ENCODE results near the gene BMP6.

BMP6 gene

DNA sequence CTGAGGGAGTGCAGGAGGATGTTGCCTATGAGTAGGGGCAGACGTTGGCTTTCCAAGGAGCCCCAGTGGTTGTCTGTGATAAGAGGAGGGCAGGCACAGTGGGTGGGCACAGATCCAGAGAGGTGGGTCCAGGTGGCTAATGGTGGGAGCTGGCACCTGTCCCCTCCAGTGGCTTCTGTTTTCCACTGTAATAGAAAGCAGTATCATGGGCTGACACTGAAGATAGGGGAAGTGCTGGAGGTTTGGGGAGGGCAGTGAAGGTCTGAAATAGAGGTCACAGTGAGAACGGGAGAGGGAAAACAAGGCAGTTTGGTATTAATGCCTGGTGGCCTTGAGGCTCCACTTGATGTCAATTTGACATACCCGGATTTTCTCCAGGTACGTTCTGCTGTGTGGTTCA, 195.1 kb downstream of the BMP6 start:
- Histone ChIP-seq H2AFZ (ENCODE audit: low read length) (no peak overlapping the region), H3K9me3 (replicated peaks; ENCODE audit: insufficient read depth, low read length) (no peaks in the 10 kb centered on the region), H3K9ac (ENCODE audit: low read length) (no peak overlapping the region), H3K4me1 (ENCODE audit: low read length) (peaks cover 50% of the 10 kb centered on the region), H3K4me3 (ENCODE audit: low read length) (no peak overlapping the region), H4K20me1 (ENCODE audit: insufficient read depth, low read length) (no peaks in the 10 kb centered on the region), H3K27me3 (replicated peaks; ENCODE audit: insufficient read depth, low read length) (no peaks in the 10 kb centered on the region), H3K9me2 (replicated peaks; ENCODE audit: insufficient read depth, low read length) (no peaks in the 10 kb centered on the region), H3F3A (ENCODE audit: insufficient read depth, low read length) (peaks cover 24% of the 10 kb centered on the region), H3K79me2 (ENCODE audit: low read length) (peaks cover 30% of the 10 kb centered on the region), H3K4me2 (ENCODE audit: low read depth, low read length) (no peak overlapping the region), H3K27ac (ENCODE audit: low read length) (no peak overlapping the region), H3K36me3 (replicated peaks; ENCODE audit: insufficient read depth, low read length) (no peaks in the 10 kb centered on the region)
- no peak for TF ChIP-seq EZH2 (optimal IDR thresholded peaks at IDR 0.05; ENCODE audit: low read depth, low read length)
- TF ChIP-seq, protein P1, sequence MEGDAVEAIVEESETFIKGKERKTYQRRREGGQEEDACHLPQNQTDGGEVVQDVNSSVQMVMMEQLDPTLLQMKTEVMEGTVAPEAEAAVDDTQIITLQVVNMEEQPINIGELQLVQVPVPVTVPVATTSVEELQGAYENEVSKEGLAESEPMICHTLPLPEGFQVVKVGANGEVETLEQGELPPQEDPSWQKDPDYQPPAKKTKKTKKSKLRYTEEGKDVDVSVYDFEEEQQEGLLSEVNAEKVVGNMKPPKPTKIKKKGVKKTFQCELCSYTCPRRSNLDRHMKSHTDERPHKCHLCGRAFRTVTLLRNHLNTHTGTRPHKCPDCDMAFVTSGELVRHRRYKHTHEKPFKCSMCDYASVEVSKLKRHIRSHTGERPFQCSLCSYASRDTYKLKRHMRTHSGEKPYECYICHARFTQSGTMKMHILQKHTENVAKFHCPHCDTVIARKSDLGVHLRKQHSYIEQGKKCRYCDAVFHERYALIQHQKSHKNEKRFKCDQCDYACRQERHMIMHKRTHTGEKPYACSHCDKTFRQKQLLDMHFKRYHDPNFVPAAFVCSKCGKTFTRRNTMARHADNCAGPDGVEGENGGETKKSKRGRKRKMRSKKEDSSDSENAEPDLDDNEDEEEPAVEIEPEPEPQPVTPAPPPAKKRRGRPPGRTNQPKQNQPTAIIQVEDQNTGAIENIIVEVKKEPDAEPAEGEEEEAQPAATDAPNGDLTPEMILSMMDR (IDR thresholded peaks at IDR 0.05; ENCODE audit: low read length) = no peak
- TF ChIP-seq EZH2phosphoT487 (IDR thresholded peaks at IDR 0.05; ENCODE audit: low read length) = no peak
- DNase-seq = no peak

DNA sequence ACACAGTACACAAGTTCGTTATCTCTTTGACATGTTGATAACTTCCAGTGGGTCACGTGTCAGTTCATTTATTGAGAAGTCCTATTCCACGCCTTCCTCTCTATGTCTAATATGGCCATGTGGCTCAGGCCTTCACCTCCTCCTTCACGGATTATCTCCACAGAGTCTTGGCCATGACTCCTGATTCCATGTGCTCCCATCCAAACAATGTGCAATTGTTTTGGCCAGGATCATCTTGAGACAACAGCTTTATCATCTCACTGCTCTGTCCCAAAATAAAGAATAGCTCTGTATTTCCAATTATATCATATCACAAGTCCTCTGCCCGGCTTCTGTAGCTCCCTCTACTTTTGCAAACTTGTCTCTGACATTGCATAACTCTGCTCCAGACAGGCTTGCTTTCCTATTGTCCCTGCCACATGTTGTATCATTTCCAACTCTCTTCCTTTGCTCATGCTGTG, 195.8 kb downstream of the BMP6 start:
- Histone ChIP-seq H3K4me3 (ENCODE audit: low read length) (no peak overlapping the region), H3K27ac (ENCODE audit: low read length) (no peak overlapping the region), H3K4me2 (ENCODE audit: low read depth, low read length) (no peak overlapping the region), H3K27me3 (replicated peaks; ENCODE audit: insufficient read depth, low read length) (no peaks in the 10 kb centered on the region), H3K79me2 (ENCODE audit: low read length) (peaks cover 27% of the 10 kb centered on the region), H3K9ac (ENCODE audit: low read length) (no peak overlapping the region), H3K9me2 (replicated peaks; ENCODE audit: insufficient read depth, low read length) (no peaks in the 10 kb centered on the region), H3K4me1 (ENCODE audit: low read length) (peaks cover 46% of the 10 kb centered on the region), H3K36me3 (replicated peaks; ENCODE audit: insufficient read depth, low read length) (no peaks in the 10 kb centered on the region), H3K9me3 (replicated peaks; ENCODE audit: insufficient read depth, low read length) (no peaks in the 10 kb centered on the region), H2AFZ (ENCODE audit: low read length) (no peak overlapping the region), H4K20me1 (ENCODE audit: insufficient read depth, low read length) (no peaks in the 10 kb centered on the region), H3F3A (ENCODE audit: insufficient read depth, low read length) (peaks cover 19% of the 10 kb centered on the region)
- no peak for TF ChIP-seq EZH2phosphoT487 (IDR thresholded peaks at IDR 0.05; ENCODE audit: low read length)
- no peak for TF ChIP-seq EZH2 (optimal IDR thresholded peaks at IDR 0.05; ENCODE audit: low read depth, low read length)
- TF ChIP-seq, protein P1 (IDR thresholded peaks at IDR 0.05; ENCODE audit: low read length) = no peak
- DNase-seq = no peak

DNA sequence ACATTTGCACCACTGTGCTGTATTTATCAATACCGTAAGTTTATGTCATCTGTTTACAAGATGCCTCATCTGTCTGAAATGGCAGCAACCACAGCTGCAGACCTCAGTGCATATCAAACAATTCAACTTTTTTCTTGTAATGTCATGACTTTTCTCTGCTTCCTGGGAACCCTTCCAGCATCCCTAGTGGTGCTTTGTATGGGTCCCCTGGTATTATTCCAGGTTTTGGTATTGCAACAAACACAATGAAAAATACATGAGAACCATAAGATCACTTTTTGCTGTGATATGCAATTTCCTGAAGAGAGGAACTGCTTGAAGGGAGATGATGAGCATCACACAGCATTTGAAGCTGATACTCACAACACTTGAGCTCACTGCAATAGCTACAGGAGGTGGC, 196.7 kb downstream of the BMP6 start:
- DNase-seq = no peak
- peaks cover 27% of the 10 kb centered on the region for H3K79me2 ChIP-seq (ENCODE audit: low read length)
- TF ChIP-seq EZH2 (optimal IDR thresholded peaks at IDR 0.05; ENCODE audit: low read depth, low read length) = no peak
- no peak for TF ChIP-seq EZH2phosphoT487 (IDR thresholded peaks at IDR 0.05; ENCODE audit: low read length)
- H3K4me3 ChIP-seq (ENCODE audit: low read length) = no peak overlapping the region
- H3K4me2 ChIP-seq (ENCODE audit: low read depth, low read length) = no peak overlapping the region
- H2AFZ ChIP-seq (ENCODE audit: low read length) = no peak overlapping the region
- H3K27me3 ChIP-seq (replicated peaks; ENCODE audit: insufficient read depth, low read length) = no peaks in the 10 kb centered on the region
- no peaks in the 10 kb centered on the region for H3K9me2 ChIP-seq (replicated peaks; ENCODE audit: insufficient read depth, low read length)
- no peaks in the 10 kb centered on the region for H3K36me3 ChIP-seq (replicated peaks; ENCODE audit: insufficient read depth, low read length)
- H4K20me1 ChIP-seq (ENCODE audit: insufficient read depth, low read length) = no peaks in the 10 kb centered on the region
- no peak overlapping the region for H3K9ac ChIP-seq (ENCODE audit: low read length)
- H3F3A ChIP-seq (ENCODE audit: insufficient read depth, low read length) = peaks cover 11% of the 10 kb centered on the region
- peaks cover 38% of the 10 kb centered on the region for H3K4me1 ChIP-seq (ENCODE audit: low read length)
- no peaks in the 10 kb centered on the region for H3K9me3 ChIP-seq (replicated peaks; ENCODE audit: insufficient read depth, low read length)
- H3K27ac ChIP-seq (ENCODE audit: low read length) = no peak overlapping the region

DNA sequence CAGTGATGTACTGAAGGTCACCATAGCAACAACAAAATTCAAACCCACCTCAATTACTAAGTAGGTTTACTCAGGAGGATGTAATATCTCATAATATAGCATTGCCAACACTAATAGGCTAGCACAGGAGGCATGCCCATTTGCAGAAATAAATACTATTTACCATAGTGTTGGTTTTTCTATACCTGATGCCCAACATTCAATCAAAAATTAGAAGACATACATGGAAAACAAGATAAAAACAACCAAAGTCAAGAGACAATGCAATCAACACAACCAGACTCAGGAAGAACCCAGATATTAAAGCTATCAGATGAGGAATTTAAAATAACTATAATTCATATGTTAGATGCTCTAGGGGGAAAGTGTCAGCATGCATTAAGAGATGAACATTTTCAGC, 199.0 kb downstream of the BMP6 start:
- H3K9me3 ChIP-seq (replicated peaks; ENCODE audit: insufficient read depth, low read length) = no peaks in the 10 kb centered on the region
- no peaks in the 10 kb centered on the region for H3F3A ChIP-seq (ENCODE audit: insufficient read depth, low read length)
- DNase-seq = no peak
- H3K27ac ChIP-seq (ENCODE audit: low read length) = no peak overlapping the region
- no peak overlapping the region for H3K9ac ChIP-seq (ENCODE audit: low read length)
- TF ChIP-seq EZH2phosphoT487 (IDR thresholded peaks at IDR 0.05; ENCODE audit: low read length) (no peak), EZH2 (optimal IDR thresholded peaks at IDR 0.05; ENCODE audit: low read depth, low read length) (no peak)
- TF ChIP-seq, protein P1 (IDR thresholded peaks at IDR 0.05; ENCODE audit: low read length) = no peak
- no peak overlapping the region for H3K4me2 ChIP-seq (ENCODE audit: low read depth, low read length)
- H3K4me3 ChIP-seq (ENCODE audit: low read length) = no peak overlapping the region
- no peaks in the 10 kb centered on the region for H4K20me1 ChIP-seq (ENCODE audit: insufficient read depth, low read length)
- peaks cover 16% of the 10 kb centered on the region for H3K4me1 ChIP-seq (ENCODE audit: low read length)
- no peaks in the 10 kb centered on the region for H3K36me3 ChIP-seq (replicated peaks; ENCODE audit: insufficient read depth, low read length)
- no peaks in the 10 kb centered on the region for H3K9me2 ChIP-seq (replicated peaks; ENCODE audit: insufficient read depth, low read length)
- no peak overlapping the region for H2AFZ ChIP-seq (ENCODE audit: low read length)
- peaks cover 4% of the 10 kb centered on the region; the same call in 1 of the 2 replicates for H3K79me2 ChIP-seq (ENCODE audit: low read length)
- H3K27me3 ChIP-seq (replicated peaks; ENCODE audit: insufficient read depth, low read length) = no peaks in the 10 kb centered on the region

Data from MM.1S (cell line).